GM21529 (cell line): Measurements from ENCODE around the gene CEP104.

ENCODE experiments used
- ATAC-seq: cut with Tn5 transposase; IDR thresholded peaks from one replicate; pipeline ENCODE4 v1.9.1; 2021; ENCODE audit not compliant: unreplicated experiment

CEP104 gene

DNA sequence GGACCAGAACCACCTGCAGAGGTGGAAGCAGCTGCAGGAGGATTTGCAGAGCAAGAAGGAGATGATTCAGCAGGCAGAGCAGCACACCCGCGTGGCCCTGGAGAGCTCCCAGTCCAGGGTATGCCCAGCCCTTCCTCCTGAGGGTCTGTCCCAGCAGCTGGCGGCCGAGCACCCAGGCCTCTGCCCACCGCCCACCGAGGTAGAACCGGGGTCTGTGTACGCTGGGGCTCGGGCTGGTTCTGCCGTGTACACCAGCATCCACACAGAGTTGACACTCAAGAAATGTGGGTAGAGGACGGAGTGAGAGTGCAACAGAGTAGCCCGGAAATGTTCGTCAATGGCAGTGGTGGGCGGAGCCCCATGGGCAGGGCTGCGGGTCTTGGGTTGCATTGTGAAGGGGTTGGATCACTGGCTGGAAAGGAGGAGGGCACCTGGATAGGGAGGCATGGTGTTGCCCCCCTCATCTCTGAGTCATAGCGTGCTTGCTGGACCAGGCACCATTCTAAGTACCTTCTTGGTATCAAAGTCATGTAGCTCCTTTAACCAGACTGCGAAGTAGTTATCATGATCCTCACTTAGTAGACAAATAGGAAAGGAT lies 89.6 kb downstream of the CEP104 start:
- ATAC-seq = no peak

DNA sequence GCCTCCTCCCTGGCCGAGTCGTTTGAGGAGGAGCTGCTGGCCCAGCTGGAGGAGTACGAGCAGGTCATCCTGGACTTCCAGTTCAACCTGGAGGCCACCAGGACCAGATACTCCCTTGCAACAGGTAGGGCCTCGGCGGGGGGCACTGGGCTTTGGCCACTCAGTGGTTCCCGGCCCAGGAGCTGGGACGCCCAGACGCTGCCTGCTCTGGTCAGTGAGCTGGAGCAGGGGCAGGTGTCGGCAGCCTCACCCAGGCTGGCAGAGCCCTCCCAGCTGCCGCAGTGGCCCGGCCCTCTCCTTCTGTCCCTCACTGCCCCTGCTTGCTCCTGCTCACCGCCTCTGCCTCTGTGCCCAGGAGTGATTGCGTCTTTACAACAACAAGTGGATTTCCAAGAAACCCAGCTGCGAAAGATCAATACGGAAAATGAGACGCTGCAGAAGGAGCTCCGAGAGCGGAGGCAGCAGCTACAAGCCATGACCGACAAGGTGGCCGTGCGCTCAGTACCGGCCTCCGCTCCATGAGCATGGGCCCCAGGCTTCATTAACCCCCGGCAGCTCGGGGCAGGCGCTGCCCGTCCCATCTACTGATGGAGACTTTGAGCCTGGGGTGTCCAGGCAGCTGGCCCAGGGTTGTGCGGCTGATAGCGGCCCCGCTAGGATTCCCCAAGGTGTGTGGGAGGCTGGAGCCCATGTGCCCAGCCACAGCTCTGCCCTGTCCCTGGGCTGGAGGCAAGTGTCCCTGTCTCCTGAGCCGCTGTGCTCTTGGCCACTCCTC lies 93.5 kb downstream of the CEP104 start:
- ATAC-seq = no peak

DNA sequence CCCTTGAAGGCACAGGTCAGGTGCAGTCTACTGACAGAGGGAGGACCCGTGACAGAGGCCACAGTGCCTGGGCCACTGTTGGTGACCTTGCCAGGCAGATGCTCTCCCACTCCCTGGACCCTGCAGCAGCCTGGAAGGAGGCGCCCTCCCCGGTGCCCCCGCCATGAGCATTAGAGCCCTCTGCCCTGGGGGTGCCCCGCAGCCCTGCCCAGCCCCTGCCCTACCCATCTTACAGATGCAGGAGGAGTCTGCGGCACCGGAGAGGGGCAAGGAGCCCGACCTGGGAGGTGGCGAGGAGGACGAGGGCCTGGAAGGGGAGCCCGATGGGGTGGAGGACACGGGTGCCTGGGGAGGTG lies 94.2 kb downstream of the CEP104 start:
- no peak for ATAC-seq

- ATAC-seq = no peak
These were observed 94.7 kb downstream of the CEP104 start for GRCh38 chr1:3762151-3762872.
